ENCODE data around the gene FAM162A.
A peak's percentile ranks its signal among the peaks of the same experiment; 100 is the strongest.

FAM162A gene, protein sequence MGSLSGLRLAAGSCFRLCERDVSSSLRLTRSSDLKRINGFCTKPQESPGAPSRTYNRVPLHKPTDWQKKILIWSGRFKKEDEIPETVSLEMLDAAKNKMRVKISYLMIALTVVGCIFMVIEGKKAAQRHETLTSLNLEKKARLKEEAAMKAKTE

DNA sequence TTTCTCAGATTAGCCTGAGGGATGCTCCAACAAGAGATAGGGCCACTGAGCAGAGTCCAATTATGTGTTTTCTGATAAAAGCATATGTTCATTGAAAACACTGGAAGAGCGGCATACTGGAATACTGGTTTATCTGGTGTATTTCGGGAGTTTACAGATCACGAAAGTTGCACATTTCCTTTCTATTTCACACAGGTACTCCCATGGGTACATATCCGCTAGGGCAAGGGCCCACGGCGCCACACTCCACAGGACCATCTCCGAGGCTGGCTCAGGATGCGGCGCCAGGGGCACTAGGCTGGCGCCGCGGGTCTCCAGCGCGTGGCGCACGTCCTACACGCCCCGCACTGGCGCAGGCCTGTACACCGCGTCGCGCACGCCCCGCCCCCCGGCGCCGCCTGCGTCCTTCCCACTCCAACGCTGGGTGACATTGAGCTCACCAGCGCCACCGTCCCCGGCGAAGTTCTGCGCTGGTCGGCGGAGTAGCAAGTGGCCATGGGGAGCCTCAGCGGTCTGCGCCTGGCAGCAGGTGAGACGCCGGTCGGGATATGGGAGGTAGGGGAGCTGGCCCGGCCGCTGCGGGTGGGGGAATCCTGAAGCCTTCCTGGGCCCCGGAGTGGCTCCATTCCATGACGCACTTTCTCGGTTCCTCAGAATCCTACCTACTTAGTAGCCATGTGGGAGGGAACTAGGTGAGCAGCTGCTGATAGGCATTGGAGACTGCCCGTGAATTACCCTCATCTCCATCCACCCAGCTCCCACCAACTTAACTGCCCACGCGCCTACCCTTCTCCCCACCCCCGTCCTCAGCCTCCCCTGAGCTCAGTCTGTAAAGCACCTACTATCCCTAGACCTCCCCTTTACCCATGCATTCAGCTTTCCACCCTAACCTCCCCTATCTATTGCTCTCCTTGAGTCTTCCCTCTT is at the start of gene FAM162A:
FAM162A (plus strand) TSS at position 412 of the 927 bp plus-strand sequence; CDS start at position 496, 84 bp downstream.
- Mint-ChIP-seq H3K36me3 (ENCODE audit: low read depth) (peaks cover 13% of the 10 kb centered on the region), H3K4me1 (ENCODE audit: low read depth) (peaks cover 52% of the 10 kb centered on the region), H3K4me3 (peak within 1 kb of the TSS; percentile 93), H3K27ac (peak within 1 kb of the TSS; percentile 90), H3K27me3 (ENCODE audit: low read depth) (no peaks in the 10 kb centered on the region), H3K9me3 (no peaks in the 10 kb centered on the region)

DNA sequence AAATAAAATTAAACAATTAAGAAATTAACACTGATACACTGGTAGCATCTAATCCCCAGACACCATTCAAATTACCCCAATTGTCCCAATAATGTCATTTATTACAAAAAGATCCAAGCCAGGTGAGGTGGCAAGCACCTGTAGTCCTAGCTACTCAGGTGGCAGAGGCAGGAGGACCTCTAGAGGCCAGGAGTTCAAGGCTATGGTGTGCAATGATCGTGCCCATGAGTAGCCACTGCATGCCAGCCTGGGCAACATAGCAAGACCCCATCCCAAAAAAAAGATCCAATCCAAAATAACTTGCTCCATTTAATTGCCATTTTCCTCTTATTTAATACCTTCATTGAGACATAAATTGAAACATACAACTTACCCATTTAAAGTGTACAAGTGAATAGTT is 41.2 kb upstream of the FAM162A start:
- Mint-ChIP-seq H3K4me1 (ENCODE audit: low read depth) (no peaks in the 10 kb centered on the region), H3K27me3 (ENCODE audit: low read depth) (peaks cover 11% of the 10 kb centered on the region), H3K9me3 (peaks cover 4% of the 10 kb centered on the region), H3K27ac (no peak overlapping the region), H3K4me3 (no peak overlapping the region), H3K36me3 (ENCODE audit: low read depth) (no peaks in the 10 kb centered on the region)

DNA sequence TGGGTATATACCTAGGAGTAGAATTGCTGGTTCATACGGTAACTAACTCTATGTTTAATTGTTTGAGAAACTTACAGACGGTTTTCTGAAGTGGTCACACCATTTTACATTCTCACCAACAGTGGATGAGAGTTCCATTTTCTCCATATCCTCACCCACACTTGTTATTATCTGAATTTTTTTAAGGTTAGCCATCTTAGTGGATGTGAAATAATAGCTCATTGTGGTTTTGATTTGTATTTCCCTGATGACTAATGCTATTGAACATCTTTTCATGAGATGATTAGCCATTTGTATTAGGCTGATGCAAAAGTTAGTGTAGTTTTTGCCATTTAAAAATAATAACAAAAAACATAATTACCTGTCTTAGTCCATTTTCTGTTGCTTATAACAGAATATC is 40.3 kb upstream of the FAM162A start:
- peaks cover 8% of the 10 kb centered on the region for H3K9me3 Mint-ChIP-seq
- H3K27me3 Mint-ChIP-seq (ENCODE audit: low read depth), result peaks cover 10% of the 10 kb centered on the region
- H3K27ac Mint-ChIP-seq, result no peak overlapping the region
- no peaks in the 10 kb centered on the region for H3K4me1 Mint-ChIP-seq (ENCODE audit: low read depth)
- H3K4me3 Mint-ChIP-seq, result no peak overlapping the region
- H3K36me3 Mint-ChIP-seq (ENCODE audit: low read depth), result no peaks in the 10 kb centered on the region

DNA sequence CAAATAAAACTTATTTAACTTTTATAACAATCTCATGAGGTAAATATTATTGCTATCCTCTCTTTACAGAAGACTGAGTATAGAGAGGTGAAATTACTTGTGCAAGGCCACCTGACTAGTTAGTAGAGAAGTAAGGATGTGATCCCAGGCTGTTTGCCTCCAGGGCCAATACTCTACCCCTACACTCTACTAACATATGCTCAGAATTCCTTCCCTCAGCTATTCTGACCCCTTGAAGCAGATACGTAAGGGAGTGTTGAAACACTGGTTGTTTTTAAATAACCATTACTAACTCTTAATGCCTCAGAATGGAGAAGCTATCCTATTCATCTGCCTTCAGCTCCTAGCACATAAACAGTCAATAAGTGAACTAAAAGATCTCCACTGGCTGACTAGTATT is 34.8 kb upstream of the FAM162A start:
- Mint-ChIP-seq H3K27ac (no peak overlapping the region), H3K4me3 (no peak overlapping the region), H3K4me1 (ENCODE audit: low read depth) (no peaks in the 10 kb centered on the region), H3K36me3 (ENCODE audit: low read depth) (no peaks in the 10 kb centered on the region), H3K9me3 (peaks cover 8% of the 10 kb centered on the region), H3K27me3 (ENCODE audit: low read depth) (no peaks in the 10 kb centered on the region)

DNA sequence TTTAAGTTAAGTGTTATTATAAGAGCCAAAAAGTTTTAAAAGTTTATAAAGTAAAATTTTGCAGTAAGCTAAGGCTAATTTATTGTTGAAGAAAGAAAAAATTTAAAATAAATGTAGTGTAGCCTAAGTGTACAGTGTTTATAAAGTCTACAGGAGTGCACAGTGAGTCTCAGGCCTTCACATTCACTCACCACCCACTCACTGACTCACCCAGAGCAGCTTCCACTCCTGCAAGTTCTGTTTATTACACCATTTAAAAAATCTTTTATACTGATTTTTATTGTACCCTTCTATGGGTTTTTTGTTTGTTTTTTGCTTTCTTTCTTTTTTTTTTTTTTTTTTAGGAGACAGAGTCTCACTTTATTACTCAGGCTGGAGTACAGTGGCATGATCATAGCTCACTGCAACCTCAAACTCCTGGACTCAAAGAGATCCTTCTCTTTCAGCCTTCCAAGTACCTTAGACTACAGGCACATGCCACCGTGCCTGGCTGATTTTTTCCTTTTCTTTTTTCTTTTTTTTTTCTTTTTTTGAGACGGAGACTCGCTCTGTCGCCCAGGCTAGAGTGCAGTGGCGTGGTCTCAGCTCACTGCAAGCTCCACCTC is 33.1 kb upstream of the FAM162A start:
- H3K36me3 Mint-ChIP-seq (ENCODE audit: low read depth), result no peaks in the 10 kb centered on the region
- H3K9me3 Mint-ChIP-seq, result peaks cover 8% of the 10 kb centered on the region
- no peaks in the 10 kb centered on the region for H3K4me1 Mint-ChIP-seq (ENCODE audit: low read depth)
- H3K27me3 Mint-ChIP-seq (ENCODE audit: low read depth), result no peaks in the 10 kb centered on the region
- H3K27ac Mint-ChIP-seq, result no peak overlapping the region
- no peak overlapping the region for H3K4me3 Mint-ChIP-seq

DNA sequence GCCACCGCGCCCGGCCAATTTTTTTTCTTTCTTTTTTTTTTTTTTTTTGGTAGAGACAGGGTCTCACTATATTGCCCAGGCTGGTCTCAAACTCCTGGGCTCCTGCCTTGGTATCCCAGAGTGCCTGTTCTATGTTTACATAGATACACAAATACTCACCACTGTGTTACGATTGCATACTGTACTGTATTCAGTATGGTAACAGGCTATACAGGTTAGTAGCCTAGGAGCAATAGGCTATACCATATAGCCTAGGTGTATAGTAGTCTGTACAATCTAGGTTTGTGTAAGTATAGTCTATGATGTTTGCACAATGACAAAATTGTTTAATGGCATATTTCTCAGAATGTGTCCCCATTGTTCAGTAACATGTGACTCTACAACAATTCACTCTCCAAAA is 32.4 kb upstream of the FAM162A start:
- Mint-ChIP-seq H3K4me3 (no peak overlapping the region), H3K27ac (no peak overlapping the region), H3K9me3 (peaks cover 8% of the 10 kb centered on the region), H3K4me1 (ENCODE audit: low read depth) (no peaks in the 10 kb centered on the region), H3K36me3 (ENCODE audit: low read depth) (no peaks in the 10 kb centered on the region), H3K27me3 (ENCODE audit: low read depth) (no peaks in the 10 kb centered on the region)

DNA sequence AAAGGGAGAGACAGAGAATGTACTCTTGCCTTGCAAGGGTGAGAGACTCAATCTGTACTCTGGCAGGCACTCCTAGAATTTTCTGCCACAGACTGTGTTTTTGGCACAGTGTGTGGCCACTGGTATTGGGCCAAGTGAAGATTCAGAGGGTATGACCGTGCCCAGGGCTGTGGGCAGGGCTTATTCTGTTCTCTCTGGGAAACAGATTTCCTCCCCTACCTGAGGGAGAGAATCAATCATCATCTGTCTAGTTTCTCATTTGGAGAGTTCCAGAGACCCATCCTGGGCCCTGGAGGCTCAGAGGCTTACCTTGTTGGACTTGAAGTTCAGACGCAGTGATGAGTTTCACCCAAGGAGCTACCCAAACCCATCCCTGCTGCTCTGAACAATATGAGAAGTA is 30.8 kb upstream of the FAM162A start:
- Mint-ChIP-seq H3K4me3 (no peak overlapping the region), H3K36me3 (ENCODE audit: low read depth) (peaks cover 4% of the 10 kb centered on the region), H3K27ac (no peak overlapping the region), H3K9me3 (no peaks in the 10 kb centered on the region), H3K4me1 (ENCODE audit: low read depth) (no peaks in the 10 kb centered on the region), H3K27me3 (ENCODE audit: low read depth) (no peaks in the 10 kb centered on the region)

DNA sequence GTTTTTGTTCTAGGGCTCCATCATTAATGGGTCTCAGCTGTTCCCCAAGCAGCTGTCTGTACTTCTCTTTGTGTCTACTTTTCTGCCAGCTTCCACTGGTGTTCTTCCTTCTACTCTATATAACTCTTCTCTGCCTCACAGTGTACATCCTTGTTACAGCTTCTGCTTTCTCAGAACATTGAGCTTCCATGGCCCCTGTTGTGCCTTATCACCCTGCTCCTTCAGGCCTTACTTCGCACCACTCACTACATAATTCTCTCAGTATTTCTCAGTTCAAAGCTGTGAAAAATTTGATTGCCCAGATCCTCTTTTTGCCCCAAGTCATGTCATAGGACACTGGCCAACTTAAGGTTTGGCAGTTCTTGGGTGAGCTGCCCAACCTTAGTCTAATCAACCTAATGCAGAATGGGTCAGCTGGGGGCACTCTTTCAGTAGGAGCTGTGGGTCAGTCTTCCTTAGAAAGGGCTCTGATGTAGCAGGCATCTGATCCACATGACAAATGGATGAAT is 30.0 kb upstream of the FAM162A start:
- Mint-ChIP-seq H3K36me3 (ENCODE audit: low read depth) (peaks cover 9% of the 10 kb centered on the region), H3K9me3 (no peaks in the 10 kb centered on the region), H3K27ac (no peak overlapping the region), H3K4me3 (no peak overlapping the region), H3K4me1 (ENCODE audit: low read depth) (peaks cover 4% of the 10 kb centered on the region), H3K27me3 (ENCODE audit: low read depth) (no peaks in the 10 kb centered on the region)

DNA sequence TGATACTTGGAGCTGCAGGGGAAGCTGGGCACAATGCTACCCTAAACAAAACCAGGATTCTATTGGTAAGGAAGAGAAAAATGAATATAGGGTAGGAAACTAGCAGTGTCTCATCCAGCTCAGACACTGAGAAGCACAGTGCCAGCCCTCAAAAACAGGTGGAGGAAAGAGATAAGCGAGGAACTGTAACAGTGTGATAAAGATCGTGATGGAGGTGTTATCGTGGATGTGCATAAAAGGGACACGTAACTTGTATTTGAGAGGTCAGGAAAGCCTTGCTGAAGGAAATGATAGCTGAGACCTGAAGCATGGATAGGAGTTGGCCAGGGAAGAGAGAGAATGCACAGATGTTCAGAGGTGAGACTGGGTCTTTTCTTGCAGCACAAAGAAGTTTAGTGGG is 28.4 kb upstream of the FAM162A start:
- H3K27me3 Mint-ChIP-seq (ENCODE audit: low read depth), result no peaks in the 10 kb centered on the region
- H3K4me3 Mint-ChIP-seq, result no peak overlapping the region
- H3K27ac Mint-ChIP-seq, result no peak overlapping the region
- peaks cover 13% of the 10 kb centered on the region for H3K36me3 Mint-ChIP-seq (ENCODE audit: low read depth)
- H3K4me1 Mint-ChIP-seq (ENCODE audit: low read depth), result peaks cover 5% of the 10 kb centered on the region
- H3K9me3 Mint-ChIP-seq, result no peaks in the 10 kb centered on the region

DNA sequence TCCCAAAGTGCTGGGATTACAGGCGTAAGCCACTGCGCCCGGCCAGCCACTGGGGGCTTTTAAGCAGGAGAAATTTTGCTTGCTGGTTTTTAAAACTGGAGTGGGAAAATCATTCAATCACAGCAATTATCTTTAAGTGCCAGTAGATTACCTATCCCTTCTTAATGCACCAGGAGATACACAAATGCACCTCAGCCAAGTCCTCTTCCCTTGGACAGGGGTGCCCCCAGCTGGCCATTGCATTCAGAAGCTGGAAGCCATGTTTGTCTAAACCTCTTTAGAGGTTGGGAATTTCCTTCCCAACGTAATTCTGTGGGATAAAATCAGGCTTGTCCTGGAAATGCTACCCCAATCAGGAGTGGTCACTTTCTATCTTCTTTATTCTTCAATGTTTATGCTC is 27.6 kb upstream of the FAM162A start:
- Mint-ChIP-seq H3K4me3 (no peak overlapping the region), H3K9me3 (no peaks in the 10 kb centered on the region), H3K27ac (no peak overlapping the region), H3K27me3 (ENCODE audit: low read depth) (no peaks in the 10 kb centered on the region), H3K4me1 (ENCODE audit: low read depth) (peaks cover 5% of the 10 kb centered on the region), H3K36me3 (ENCODE audit: low read depth) (peaks cover 13% of the 10 kb centered on the region)

DNA sequence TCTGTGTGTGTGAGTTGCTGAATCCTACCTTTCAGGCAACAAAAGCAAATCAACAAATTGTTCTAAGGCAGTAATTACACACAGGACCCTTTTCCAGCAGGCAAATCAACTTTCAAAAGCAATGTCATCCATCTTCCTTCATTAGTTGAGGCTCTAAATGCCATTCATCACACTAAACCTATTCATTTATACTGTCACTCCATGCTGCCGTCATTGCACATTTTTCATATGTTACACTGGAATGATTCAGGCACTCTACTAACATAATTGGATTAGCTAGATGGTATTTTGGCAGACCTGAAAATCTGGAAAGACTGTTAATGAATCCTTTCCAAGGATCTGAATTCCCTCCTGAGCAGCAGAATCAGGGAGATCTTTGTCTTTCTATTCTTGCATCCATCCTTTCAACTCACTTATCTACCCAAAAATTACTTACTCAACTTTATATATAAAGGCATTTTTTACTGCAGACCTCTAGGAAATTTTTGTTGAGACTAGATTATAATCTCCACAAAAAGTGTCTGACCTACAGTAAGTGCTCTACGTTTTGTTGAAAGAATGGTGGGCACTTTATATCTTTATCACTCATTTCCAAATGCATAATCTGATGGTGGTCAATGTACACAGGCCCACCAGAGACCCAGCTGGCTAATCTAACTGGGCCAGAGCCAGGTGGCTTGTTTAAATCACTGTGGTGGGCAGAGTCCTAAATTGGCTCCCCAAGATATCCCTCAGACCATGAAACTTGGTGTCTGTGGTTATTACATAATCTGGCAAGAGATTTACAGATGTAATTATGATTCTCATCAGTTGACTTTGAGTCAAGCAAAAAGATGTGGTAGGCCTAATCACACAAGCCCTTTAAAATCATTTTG is 25.9 kb upstream of the FAM162A start:
- Mint-ChIP-seq H3K9me3 (no peaks in the 10 kb centered on the region), H3K27me3 (ENCODE audit: low read depth) (no peaks in the 10 kb centered on the region), H3K27ac (no peak overlapping the region), H3K4me1 (ENCODE audit: low read depth) (peaks cover 6% of the 10 kb centered on the region), H3K4me3 (no peak overlapping the region), H3K36me3 (ENCODE audit: low read depth) (peaks cover 16% of the 10 kb centered on the region)

DNA sequence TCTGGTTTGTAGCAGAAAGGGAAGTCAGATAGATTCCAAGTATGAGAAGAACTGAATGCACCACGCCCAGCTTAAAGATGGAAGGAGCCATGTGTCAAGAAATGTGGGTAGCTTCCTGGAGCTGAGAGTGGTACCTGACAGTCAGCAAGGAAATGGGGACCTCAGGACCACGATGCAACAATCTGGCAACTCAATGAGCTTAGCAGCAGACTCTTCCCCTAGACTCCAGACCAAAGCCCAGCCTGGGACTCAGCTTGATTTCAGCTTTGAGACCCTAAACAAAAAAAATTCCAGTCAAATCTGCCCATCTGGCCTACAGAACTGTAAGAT is 25.3 kb upstream of the FAM162A start:
- Mint-ChIP-seq H3K27ac (peak overlapping the region; percentile 21), H3K4me1 (ENCODE audit: low read depth) (peaks cover 12% of the 10 kb centered on the region), H3K4me3 (no peak overlapping the region), H3K36me3 (ENCODE audit: low read depth) (peaks cover 19% of the 10 kb centered on the region), H3K9me3 (no peaks in the 10 kb centered on the region), H3K27me3 (ENCODE audit: low read depth) (no peaks in the 10 kb centered on the region)

DNA sequence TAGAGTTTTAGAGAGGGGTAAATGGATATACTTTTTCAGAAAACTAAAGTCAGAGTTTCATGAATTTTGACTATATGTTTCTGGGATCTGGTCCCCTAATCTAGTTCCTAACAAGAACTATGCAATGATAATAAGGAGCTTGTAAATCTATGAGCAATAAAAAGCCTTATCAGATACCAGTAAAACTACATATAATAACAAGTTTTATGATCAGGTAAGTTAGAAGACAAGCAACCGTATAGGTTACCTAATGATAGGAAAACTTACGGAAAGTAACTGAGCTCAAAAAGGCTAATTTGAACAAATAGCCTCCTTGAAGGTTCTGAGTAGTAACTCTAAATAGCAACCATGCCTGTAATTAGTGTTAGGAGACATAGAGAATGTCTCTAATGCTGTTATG is 22.0 kb upstream of the FAM162A start:
- no peaks in the 10 kb centered on the region for H3K27me3 Mint-ChIP-seq (ENCODE audit: low read depth)
- peaks cover 34% of the 10 kb centered on the region for H3K36me3 Mint-ChIP-seq (ENCODE audit: low read depth)
- H3K4me3 Mint-ChIP-seq, result no peak overlapping the region
- H3K4me1 Mint-ChIP-seq (ENCODE audit: low read depth), result peaks cover 26% of the 10 kb centered on the region
- H3K9me3 Mint-ChIP-seq, result no peaks in the 10 kb centered on the region
- no peak overlapping the region for H3K27ac Mint-ChIP-seq

DNA sequence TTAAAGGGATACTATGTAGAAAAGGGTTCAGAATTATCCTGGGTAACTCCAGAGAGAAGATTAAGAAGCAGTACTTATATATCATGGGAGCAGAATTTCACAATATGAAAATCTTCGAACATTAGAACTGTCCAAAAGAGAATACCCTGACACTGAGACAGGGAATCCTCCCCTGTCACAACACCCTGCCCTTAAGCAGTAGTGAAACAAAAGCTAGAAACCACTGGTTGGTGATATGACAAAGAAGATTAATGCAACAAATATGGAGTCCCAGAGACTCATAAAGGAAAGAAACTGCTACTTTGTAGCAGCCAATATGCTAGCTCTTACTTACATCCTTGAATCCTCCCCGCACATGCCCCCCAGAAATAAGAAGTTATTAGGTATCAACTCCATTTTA is 19.5 kb upstream of the FAM162A start:
- Mint-ChIP-seq H3K9me3 (no peaks in the 10 kb centered on the region), H3K36me3 (ENCODE audit: low read depth) (peaks cover 29% of the 10 kb centered on the region), H3K4me1 (ENCODE audit: low read depth) (peaks cover 26% of the 10 kb centered on the region), H3K27me3 (ENCODE audit: low read depth) (no peaks in the 10 kb centered on the region), H3K4me3 (no peak overlapping the region), H3K27ac (peak overlapping the region; percentile 46)

All from T-helper 1 cell treated with Interleukin-12 subunit alpha and Interleukin-12 subunit beta and Interleukin-4 antibody, amounts not matched to agents 30 μg/mL and 1 μg/mL, for 36 hours (primary cell).